Left colon (tissue), 2 donors: Measurements from ENCODE around the gene SCAMP5. TPM values are rescaled to one million over a fixed set of nuclear protein-coding genes. Genes with fewer than 3 reads are reported as not detected.
A peak's percentile ranks its signal among the peaks of the same experiment; 100 is the strongest.

Experiments used
- ATAC-seq: fragments of 200-7000 bp; cut with Tn5 transposase; one replicate; pipeline ENCODE4 v1.9.1; 2020; ENCODE audit warnings: mild to moderate bottlenecking, moderate library complexity
- DNase-seq, 2 donors: peaks; one replicate each; pipeline ENCODE4 v3.0.0-alpha.2; 2020
- intact Hi-C, 2 donors: fragments of 100-400 bp; cut with DNase I in 1 of 2; cut with micrococcal nuclease in 1 of 2; formaldehyde crosslinking; loops; one replicate each; pipeline versions ENCODE4 v1.11.2 to v1.14.0; 2022; cut with DNase I, micrococcal nuclease
- total RNA-seq, 2 donors: library from RNA; stranded (reverse); fragmentation: NEBNext Ultra II Directional; extraction: Animal tissue kit (Norgen Biotek cat#: 25700); gene quantifications; one replicate each; pipeline ENCODE4 v1.2.1, GENCODE V29; 2021
- donor health status: DM: no; HTN: no; CAD: no.
- donor health status: DM: yes; HTN: yes; CAD: no.

Gene SCAMP5
- total RNA-seq, 2 donors from 2014 or later = 4.5 to 8.6 TPM

DNA sequence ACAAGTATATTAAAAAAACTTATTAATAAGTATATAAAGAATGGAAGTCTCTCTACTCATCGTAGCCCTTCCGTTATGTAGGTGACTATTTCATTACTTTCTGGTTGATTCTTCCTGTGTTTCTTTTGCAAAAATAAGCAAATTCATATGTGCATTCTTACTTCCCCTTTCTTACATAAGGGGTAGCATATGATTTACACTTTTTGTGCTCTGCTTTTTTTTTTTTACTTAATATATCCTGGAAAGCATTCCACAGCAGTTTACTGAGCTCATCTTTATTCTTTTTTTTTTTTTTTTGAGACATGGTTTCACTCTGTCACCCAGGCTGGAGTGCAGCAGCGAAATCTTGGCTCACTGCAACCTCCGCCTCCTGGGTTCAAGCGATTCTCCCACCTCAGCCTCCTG lies 12.9 kb downstream of the SCAMP5 start:
- ATAC-seq = no peak
- no peak for DNase-seq
- intact Hi-C loops = no loop called here

DNA sequence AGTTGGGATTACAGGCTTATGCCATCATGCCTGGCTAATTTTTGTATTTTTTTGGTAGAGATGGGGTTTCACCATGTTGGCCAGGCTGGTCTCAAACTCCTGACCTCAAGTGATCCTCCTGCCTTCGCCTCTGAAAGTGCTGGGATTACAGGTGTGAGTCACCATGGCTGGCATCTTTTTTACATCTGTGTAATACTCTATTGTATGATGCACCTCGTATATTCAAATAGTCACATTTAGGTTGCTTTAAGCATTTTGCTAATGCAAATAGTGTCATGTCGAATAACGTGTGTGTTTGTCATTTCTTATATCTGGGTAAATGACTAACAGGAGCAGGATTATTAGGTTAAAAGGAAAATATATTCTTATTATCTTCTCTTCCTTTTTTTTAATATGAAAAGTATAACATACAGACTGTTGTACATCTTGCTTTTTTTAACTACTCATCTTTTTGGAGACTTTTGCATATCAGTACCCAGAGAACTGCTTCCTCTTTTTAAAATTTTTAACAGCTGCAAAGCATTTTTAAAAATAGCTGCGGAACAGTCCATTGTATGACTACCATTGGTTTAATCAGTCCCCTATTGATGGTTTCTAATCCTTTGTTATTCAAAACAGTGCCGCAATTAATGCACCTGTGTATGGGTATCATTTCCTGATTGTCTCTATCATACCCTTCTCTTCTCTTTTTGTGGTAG lies 13.4 kb downstream of the SCAMP5 start:
- DNase-seq (no peak), ATAC-seq (no peak)
- intact Hi-C loops = no loop called here

DNA sequence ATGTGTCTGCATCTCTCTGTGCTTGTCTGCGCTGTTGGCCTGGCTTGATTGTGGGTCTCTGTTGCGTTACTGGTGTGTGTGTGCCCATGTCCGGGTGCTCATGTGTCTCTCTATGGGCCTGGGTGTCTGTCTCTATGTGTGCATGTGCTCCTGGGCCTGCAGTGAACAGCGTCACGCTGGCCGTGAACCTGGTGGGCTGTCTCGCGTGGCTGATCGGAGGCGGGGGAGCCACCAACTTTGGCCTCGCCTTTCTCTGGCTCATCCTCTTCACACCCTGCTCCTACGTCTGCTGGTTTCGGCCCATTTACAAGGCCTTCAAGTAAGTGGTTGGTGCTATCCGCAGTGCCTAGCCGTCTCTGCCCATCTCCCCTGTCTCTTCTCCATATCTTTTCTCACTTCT lies 21.1 kb downstream of the SCAMP5 start:
- DNase-seq = no peak
- no peak for ATAC-seq
- intact Hi-C loops = no loop called here

DNA sequence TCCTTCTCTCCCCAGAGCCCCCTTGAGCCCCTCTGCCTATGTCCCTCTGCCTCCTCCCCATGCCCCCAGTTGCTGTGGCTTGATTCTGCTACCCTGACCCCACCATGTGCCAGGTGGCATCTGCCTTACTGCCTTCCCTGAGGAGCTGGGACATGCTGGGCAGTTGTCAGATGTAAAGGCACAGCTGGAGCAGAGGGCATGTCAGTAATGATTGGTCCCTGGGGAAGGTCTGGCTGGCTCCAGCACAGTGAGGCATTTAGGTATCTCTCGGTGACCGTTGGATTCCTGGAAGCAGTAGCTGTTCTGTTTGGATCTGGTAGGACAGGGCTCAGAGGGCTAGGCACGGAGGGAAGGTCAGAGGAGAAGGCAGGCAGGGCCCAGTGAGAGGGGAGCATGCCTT lies 24.6 kb downstream of the SCAMP5 start:
- DNase-seq (no peak), ATAC-seq (no peak)
- intact Hi-C loops = no loop called here

DNA sequence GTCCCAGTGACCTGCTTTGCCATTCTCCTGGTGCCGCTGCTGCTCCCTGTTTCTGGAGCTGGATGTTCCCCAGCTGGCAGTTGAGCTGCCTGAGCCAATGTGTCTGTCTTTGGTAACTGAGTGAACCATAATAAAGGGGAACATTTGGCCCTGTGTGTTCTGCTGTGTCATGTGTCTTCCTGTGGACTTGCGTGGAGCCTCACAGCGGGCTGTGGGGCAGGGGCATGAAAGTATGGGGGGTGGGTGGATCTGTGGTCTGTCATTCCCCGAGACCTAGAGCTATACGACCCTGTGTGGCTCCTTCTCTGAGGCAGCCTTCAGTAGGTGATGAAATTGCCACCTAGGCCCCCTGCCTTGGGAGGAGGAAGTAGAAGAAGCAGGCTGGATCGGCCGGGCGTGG lies 26.0 kb downstream of the SCAMP5 start:
- intact Hi-C loops = no loop called here

DNA sequence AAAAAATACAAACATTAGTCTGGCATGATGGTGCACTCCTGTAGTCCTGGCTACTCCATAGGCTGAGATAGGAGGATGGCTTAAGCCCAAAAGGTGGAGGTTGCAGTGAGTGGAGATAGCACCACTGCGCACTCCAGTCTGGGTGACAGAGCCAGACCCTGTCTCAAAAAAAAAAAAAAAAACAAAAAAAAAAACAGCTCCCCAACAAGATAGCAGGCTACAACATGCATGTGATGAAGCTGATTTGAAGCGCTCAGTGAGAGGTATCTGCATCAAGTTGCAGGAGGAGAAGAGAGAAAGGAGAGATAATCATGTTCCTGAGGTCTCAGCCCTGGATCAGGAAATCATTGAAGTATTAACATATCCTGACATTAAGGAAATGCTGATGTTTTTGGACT lies 27.4 kb downstream of the SCAMP5 start:
- intact Hi-C loops = no loop called here
- ATAC-seq (no peak), DNase-seq (no peak)

More for the DNA sequence above, 26.0 kb downstream of the SCAMP5 start:
- ATAC-seq = no peak
- DNase-seq = no peak

DNA sequence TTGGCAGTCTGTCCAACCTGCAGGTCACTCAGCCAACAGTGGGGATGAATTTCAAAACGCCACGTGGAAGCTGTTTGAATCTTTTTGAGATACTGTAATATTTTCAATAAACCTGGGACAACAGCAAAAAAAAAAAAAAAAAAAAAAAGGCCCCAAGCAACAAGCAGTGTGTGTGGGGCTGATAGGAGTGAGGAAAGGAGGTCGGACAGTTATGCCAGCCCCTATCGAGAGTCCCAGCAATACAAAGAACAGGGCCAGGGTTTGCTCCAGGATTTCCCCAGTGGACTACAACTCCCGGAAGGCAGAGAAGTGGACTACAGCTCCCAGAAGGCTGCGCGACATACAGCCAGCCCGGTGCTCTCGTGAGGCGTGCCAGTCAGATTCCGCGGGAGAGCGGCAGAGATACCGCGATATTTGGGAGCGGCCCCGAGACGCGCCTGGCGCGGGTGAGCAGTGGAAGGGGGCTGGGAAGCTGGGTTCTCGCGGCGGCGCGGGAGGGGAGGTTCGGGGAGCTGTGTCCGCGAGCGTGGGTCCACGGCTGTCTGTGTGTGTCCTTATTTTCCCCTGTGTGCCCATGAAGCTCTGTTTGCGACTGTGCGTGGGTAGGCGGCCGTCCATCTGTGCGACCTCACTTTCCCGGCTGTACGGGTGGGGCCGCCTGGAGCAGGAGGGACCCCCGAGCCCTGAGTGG lies 28.0 kb downstream of the SCAMP5 start, which contains the start of gene PPCDC:
Gene PPCDC, plus strand, starts transcription at position 410 of the 691 bp plus-strand sequence. CDS start 4,729 bp downstream, outside the sequence.
- ATAC-seq = peak; percentile 97
- intact Hi-C loops = no loop called here

DNA sequence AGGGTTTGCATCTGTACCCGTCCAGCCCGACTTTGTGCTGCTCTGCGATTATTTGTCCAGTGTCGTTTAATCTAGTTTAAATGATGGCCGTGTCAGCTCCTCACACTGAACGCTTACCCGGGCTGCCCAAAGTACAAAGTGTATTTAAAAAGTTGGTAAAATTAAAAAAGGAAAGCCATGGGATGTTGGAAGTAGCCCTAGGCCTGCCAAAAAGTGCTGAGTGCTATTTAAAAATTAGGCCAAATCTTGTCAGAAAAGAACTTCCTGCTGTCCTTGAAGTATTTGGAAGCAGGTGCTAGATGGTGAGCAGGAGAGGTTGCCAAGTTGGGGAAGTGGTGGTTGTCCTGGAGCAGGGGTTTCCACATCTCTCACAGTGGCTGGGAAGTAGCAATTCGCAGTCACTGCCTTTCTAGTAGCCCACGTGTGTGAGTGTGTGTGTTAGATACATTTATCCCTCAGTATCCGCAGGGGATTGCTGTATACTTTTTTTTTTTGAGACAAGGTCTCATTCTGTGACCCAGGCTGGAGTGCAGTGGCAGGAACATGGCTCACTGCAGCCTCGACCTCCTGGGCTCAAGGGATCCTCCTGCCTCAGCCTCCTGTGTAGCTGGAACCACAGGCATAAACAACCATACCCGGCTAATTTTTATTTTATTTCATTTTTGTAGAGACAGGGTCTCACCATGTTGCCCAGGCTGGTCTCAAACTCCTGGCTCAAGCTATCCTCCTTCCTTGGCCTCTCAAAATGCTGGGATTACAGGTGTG lies 28.7 kb downstream of the SCAMP5 start:
- DNase-seq = no peak
- intact Hi-C loops = no loop called here
- peak; percentile 38 for ATAC-seq

More for the DNA sequence above, 28.0 kb downstream of the SCAMP5 start, which contains the start of gene PPCDC:
- DNase-seq = peak; percentile 97

DNA sequence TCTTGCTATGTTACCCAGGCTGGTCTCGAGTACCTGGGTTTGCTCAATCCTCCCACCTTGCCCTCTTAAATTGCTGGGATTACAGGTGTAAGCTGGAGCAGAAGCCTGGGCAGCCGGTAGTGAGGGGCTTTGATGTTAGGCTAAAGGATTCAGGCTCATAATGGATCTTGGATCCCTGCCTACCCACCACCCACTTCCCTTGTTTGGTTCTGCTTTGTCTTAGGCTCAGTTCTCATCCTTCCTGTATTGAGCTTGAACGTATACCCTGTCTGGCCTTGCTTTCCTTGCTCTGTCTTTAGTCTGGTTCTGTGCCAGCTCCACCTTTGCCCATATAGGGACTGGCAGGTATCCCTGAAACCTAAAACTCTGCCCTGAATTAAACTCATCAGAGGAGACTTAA lies 29.7 kb downstream of the SCAMP5 start:
- no peak for DNase-seq
- intact Hi-C loops = no loop called here
- ATAC-seq = no peak

DNA sequence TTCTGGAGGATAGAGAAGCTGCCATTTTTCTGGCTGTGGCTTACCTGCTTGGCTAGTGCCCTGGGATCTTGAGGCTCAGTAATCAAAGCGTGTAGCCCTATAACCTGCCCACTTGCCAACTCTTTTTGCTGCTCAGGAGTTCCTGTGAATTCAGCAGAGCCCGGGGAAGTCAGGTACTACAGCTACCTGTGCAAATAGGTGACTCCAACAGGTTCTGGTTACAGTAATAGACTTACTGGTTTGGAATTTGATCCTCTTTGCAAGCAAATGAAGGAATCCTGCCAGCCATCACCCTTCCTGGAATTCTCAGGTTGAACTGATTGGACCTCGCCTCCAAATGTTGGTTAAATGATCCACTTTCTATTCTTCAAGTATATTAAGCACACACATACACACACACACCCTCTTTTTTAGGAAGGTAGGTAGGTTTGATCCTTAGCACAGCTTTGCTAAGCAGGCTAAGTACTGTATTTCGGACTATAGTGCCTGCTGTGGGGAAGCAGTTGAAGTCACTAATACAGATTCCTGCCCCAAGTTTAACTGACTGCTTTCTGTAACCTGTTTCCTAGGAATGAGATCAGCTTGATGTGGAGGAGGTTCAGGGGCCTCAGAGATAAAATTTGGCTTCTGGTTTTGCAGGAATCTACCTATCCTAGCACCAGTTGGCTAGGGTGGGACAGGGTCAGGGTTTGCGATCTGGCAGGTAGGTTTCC lies 30.3 kb downstream of the SCAMP5 start:
- DNase-seq = no peak
- no peak for ATAC-seq
- intact Hi-C loops = no loop called here

DNA sequence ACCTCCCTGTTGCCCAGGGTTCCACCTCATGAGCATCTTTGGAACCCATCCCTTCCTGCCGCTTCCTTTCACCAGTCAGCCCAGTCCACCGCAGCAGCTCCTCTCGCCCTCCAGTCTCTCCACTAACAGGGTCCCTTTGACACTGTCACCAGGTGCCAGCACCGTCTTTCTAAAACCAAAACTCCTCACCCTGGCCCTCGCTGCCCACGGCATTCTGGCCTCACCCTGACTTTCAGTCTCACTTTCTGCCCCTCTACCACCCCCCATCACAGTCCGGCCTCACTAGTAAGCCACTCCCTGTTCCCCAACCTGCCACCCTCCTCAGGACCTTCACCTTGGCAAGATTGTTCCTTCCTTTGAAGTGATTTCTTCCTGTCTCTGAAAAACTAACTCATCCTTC lies 32.2 kb downstream of the SCAMP5 start:
- intact Hi-C loops = no loop called here
- ATAC-seq = no peak
- peak in 1 of 2 donors; percentile 55 for DNase-seq

DNA sequence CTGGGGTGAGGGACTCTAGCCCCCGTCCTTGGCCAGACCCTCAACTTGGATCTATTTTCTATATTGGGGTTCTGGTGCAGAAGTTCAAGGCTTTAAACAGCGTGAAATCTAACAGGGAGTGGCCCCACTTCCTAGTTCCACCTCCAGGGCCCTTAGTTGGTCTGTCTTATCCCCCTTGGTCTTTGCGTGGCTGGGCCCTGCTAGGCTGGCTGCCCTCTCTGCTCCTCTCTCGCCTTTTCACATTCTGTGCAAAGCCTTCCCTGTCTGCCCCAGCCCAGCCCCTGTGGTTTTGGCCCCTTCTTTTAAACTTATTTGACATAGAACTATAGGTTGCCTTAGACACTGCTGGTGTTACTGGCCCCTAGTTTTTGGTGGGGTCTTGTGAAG lies 33.6 kb downstream of the SCAMP5 start:
- intact Hi-C loops = no loop called here
- no peak for DNase-seq
- ATAC-seq = no peak

DNA sequence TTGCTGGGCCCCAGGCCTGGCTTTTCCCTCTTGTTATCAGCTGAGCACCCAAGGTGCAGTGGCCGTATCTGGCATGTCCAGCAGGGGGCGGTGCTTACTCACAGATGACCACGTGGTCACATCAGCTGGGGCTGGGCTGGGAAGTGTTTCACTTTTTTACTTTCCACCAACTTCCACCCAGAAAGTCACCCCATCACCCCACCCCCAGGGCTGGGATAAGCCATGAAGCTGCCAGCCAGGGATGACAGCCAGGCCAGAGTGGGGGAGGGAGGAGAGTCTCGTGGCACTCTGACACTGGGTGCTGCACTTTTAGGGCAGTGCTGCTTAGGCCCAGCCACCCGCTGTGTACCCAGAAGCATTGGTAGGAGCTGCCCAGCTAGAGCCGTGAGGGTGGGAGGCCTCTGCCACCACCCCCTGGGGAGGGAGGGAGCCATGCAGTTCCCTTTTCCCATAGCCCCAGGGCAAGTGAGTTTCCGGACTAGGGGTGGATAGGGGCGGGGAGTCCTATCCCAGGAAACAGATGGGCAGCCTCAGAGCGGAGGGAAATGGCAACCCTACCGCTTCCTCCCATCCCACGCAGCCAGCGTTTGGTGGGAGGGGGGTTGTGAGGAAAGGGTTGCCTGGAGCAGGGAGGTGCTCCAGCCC lies 34.1 kb downstream of the SCAMP5 start:
- intact Hi-C loops = loop anchor here (2.0 to 5.0 kb wide), 2 partner anchors 175 to 178 kb away; no protein-coding TSS in a partner anchor
- DNase-seq = peak; percentile 88 to 97
- peak; percentile 80 for ATAC-seq

DNA sequence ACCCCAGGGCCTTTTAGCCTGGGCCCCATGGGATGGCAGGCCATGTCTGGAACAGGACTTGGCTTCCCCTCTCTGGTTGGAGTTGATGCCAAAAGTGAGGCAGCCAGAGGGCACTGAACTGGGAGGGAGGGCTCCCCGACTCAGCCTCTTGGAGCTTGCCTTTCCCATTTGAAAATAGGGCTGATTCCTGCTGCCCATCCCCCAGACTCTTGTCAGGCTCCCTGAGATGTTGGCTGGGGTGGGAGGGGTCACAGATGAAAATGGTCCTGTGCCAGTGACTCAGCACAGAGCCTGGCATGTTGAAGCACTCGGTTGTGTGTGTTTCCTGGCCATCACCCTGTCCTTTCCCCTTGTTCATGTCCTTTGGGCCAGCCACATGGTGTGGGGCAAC lies 34.7 kb downstream of the SCAMP5 start:
- intact Hi-C loops = loop anchor here (2.0 to 5.0 kb wide), 2 partner anchors 175 to 177 kb away; no protein-coding TSS in a partner anchor
- ATAC-seq = no peak
- no peak for DNase-seq

DNA sequence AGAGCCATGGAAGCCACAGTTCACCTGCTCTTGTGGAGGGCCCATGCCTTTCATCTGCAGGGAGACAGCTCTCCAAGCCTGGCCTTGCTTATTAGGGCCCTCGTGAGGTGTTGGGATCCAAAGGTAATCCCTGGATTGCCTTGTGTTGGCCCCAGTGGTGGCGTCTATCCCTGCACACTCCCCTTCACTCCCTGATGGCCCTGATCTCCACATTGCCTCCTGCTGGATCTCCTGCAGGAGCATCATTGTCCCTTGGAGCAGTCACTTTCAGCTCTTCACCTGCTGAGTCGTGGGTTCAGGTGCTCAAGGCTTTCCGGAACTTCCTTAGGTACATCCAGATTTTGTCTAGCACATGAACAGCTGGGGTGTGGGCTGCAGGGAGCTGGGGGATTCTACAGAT lies 35.1 kb downstream of the SCAMP5 start:
- ATAC-seq (no peak), DNase-seq (no peak)
- intact Hi-C loops = loop anchor here (2.0 to 5.0 kb wide), 2 partner anchors 174 to 177 kb away; no protein-coding TSS in a partner anchor

DNA sequence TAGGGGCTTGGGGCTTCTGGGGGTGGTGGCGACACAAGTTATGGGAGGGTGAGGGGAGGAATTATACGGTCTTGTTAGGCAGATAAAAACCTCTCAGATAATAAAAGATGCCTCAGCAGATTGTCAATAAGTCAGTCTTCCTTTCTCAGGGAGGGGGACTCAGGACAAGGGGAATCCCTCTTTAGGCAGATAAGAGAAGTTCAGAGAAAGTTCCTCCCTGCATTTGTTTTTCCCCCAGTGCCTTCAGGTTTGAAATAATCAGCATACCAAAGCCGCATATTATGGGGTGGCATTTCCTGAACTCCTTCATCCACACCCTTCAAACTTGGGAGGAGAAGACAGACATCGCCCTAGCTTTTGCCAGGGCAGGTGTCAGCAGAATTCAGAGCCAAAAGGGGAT lies 36.5 kb downstream of the SCAMP5 start:
- DNase-seq = no peak
- intact Hi-C loops = loop anchor here (2.0 to 5.0 kb wide), 2 partner anchors 173 to 175 kb away; no protein-coding TSS in a partner anchor
- peak; percentile 22 for ATAC-seq

DNA sequence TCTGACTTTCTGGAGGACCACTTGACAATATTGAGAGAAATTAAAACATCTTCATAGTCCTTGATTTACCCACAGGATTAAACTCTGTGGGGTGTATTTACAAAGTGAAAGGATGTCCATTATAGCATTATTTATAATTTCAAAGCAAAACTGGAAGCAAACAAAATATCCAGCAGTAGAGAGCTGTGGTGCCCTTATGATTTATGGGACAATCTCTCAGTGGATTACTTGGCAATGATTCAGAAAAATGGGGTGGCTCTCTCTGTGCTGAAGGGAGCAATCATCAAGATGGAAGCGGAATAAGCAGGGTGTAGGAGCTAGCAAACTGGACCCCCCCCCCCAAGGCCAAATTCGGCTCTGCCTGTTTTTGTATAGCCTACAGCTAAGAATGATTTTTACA lies 37.0 kb downstream of the SCAMP5 start:
- intact Hi-C loops = loop anchor here in 1 of 2 donors (5.0 kb wide), 1 partner anchor 175 kb away; no protein-coding TSS in a partner anchor
- DNase-seq (no peak), ATAC-seq (no peak)

DNA sequence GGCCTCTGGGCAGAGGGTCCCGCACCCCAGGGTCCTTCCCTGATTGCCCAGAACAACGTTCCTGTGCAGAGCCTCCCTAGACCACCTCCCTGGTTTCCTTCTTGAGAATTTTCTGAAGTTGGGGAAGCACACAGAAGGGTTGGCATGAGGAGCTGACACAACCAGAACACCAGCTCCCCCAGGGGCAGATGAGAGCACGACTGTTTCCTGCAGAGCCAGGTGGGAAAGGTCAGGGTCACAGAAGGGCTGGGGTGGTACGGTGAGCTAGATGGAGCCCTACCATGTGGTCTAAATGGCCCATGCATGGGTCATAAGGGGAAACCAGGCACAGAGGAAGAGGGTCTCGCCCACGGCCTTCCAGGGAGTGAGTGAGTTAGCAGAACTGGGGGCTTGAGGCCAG lies 38.4 kb downstream of the SCAMP5 start:
- DNase-seq (no peak), ATAC-seq (no peak)
- intact Hi-C loops = loop anchor here in 1 of 2 donors (5.0 kb wide), 1 partner anchor 173 kb away; no protein-coding TSS in a partner anchor
